Right lobe of liver (tissue), 4 donors: ENCODE results near the gene PCED1B.

Experiments used
- CTCF ChIP-seq, 4 donors: fragments of 200-600 bp in 3 of 4; fragments of 450-650 bp in 1 of 4; IDR thresholded peaks; one replicate each; pipeline versions ENCODE4 v1.5.1 to v1.8.0; 2016 to 2022; ENCODE audit warnings: antibody characterized with exemption in 4 of 4, mild to moderate bottlenecking in 2 of 4
- POLR2A ChIP-seq: fragments of 450-650 bp; IDR thresholded peaks from one replicate; pipeline ENCODE4 v1.6.1; 2017; ENCODE audit warnings: antibody characterized with exemption, mild to moderate bottlenecking
- donor health status: DM: no; HTN: no; CAD: no.
- donor health status: DM: no; HTN: no; CAD: no.
- donor health status: DM: no; HTN: yes; CAD: no.

- TF ChIP-seq POLR2A (no peak), CTCF (IDR thresholded peaks at IDR 0.05) (no peak)
Measured at GRCh38 chr12:47065546-47065945, 13.9 kb upstream of the PCED1B start.
